ENCODE results near the gene RRP8. TPM values are rescaled to one million over a fixed set of nuclear protein-coding genes. Genes with fewer than 3 reads are reported as not detected.

RRP8 gene
- total RNA-seq, 8 experiments from 2014 or later, result 13.9 to 21.7 (median 17.2) TPM

DNA sequence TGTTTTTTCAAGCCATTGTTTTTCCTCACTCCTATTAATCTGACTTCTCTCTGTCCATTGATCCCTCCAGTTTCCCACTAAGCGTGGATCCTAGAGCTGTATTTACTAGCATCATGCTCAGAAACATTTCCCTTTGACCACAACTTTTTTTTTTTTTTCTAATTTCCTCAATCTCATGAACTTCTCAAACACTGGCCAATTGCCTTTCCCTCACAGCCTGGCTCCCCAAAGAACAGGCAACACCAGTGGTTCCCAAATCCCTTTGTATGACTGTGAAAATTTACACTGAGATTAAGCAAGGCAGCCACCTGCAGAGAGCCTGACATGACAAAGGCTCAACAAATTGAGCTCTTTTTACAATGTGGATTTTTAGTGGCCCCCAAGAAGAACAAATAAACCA lies 17.2 kb upstream of the RRP8 start:
- 23 to 100% (median 95%) methylated on average over 1 of the region's 1 CpG; no CpG with 5 or more reads in 1 of the 10 experiments for WGBS, 10 experiments
- Histone ChIP-seq H3K4me1 (replicated peaks in 1 of 2) (peaks cover 9 to 10% of the 10 kb centered on the region in 2 donors), H3K4me3 (no peak overlapping the region), H3K27ac (no peak overlapping the region)
- in situ Hi-C loops (cut with MboI; ENCODE audit: low pct_unique_long_range_greater_than_20kb in 2 of 9, low sequenced_read_pairs in 9 of 9, unreplicated experiment in 9 of 9), result loop anchor here in 2 of 9 experiments (25.0 kb wide), 1 partner anchor 233 kb away; the partner anchor contains the start of gene SMPD1 (in 2 of the 2)
- ATAC-seq (replicated peaks in 6 of 8), result no peak

DNA sequence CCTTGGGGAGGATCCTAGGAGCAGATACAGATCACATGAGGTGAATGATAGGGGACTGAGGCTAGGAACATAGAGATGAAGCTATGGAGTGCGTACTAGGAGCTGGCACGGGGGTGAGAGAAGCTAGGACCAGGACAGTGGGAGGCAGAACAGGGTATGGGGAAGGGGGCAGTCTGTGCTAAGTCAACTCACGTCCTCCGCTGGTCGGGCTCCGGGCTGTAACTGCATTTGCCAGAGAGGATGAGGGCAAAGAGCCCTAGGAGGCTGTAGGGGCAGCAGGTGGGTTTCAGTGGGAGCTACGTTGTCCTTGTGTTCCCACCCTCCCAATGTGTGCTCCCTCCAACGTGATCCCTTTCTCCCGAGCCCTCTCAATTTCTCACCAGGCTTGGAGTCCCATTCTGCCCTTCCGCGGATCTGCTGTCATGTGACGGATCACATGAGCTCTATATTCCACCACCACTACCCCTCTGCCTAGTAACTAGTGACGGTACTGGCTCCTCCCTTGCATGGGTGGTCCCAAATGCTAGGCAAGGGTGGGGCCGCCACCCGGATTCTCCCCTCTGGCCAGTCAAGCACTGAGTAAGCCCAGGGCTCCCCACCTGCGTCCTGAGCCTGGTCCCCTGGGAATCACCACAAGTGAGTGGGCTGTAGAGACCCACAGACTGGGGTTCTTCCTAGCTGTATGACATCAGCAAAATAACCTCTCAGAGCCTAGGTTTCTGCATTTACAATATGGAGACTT lies 15.8 kb upstream of the RRP8 start, which contains the start of gene TPP1:
TPP1 (minus strand) TSS at position 419 of the 742 bp plus-strand sequence; CDS start at position 397, 22 bp downstream.
- H3K4me3 ChIP-seq, result peak within 1 kb of the TSS; percentile 58 to 82 (median 65)
- in situ Hi-C loops (cut with MboI; ENCODE audit: low pct_unique_long_range_greater_than_20kb in 2 of 9, low sequenced_read_pairs in 9 of 9, unreplicated experiment in 9 of 9), result loop anchor here in 2 of 9 experiments (25.0 kb wide), 1 partner anchor 232 kb away; the partner anchor contains the start of gene SMPD1 (in 2 of the 2)
- peak; percentile 84 to 97 (median 96) for ATAC-seq (replicated peaks in 6 of 8)
- H3K27ac ChIP-seq, result peak within 1 kb of the TSS in 1 of 2 donors; percentile 73
- 0% methylated on average over 1 to 8 of the region's 16 CpGs; no CpG with 5 or more reads in 2 of the 10 experiments for WGBS, 10 experiments
- H3K4me1 ChIP-seq (replicated peaks in 1 of 2), result peaks cover 9 to 10% of the 10 kb centered on the region in 2 donors

DNA sequence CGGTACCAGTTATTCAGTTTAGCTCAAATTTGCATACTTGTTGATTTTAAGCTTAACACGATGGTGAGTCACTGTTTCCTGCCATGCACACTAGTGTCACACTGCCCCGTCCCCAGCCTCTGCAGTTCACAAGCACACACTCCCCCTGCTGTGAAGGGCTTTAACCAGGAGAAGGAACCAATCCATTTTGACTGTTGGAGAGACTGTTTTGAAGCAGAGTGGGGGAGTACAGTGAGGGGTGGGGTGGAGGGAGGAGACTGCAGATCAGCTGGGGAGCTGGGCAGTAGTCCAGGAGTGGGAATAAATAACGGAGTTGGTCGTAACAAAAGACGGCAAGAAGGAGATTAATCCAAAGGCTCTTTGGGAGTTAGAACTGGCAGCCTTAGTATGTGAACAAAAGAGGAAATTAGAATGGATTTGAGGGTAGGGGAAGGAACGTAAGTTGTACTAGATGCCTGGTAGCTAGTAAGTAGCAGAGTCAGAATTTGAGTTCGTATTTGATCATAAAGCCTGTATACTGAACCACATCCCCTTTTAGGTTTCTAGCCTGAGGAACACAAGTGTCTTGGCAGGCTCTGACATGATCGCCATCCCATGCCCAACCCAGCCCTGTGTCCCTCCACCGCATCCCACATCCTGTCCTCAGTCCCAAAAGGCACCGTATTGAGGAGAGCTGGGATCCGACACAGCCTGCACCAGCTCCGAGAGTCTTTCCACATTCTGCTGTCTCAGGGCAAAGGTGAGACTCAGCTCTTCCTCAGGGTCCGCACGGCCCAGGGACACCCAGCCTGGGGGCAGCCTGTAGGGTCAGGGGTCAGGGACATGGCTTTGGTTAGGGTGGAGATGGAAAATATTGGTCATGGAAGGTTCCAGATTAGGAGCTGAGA lies 14.9 kb upstream of the RRP8 start:
- 0 to 71% (median 44%) methylated on average over 1 to 7 of the region's 15 CpGs for WGBS, 10 experiments
- Histone ChIP-seq H3K27ac (no peak overlapping the region), H3K4me3 (peak overlapping the region; percentile 58 to 82 (median 65)), H3K4me1 (replicated peaks in 1 of 2) (peaks cover 10% of the 10 kb centered on the region in 2 donors)
- in situ Hi-C loops (cut with MboI; ENCODE audit: low pct_unique_long_range_greater_than_20kb in 2 of 9, low sequenced_read_pairs in 9 of 9, unreplicated experiment in 9 of 9), result loop anchor here in 2 of 9 experiments (25.0 kb wide), 1 partner anchor 231 kb away; the partner anchor contains the start of gene SMPD1 (in 2 of the 2)
- ATAC-seq (replicated peaks in 6 of 8), result peak; percentile 8 to 74 (median 30)

DNA sequence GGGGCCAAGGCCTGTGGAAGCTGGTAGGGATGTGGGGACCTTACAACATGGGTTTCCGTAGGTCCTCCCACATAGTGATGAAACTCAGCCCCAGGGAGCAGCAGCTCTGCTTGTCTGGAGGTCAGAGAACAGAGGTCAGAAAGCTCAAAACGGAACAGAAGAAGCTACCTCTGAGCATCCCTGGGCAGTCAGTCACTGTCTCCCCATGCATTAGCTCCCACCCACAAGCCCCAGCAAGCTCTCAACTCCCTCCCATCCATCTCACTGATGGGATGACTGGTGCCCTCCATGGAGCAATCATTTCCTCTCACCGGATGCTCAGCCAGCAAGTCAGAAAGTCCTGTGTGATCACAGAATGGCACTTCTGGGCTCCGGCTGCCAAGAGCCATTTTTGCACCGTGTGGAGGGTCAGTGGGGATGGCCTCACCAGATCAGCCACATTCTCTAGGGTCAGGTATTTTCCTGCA lies 13.9 kb upstream of the RRP8 start:
- peaks cover 15% of the 10 kb centered on the region in 2 donors for H3K4me1 ChIP-seq (replicated peaks in 1 of 2)
- in situ Hi-C loops (cut with MboI; ENCODE audit: low pct_unique_long_range_greater_than_20kb in 2 of 9, low sequenced_read_pairs in 9 of 9, unreplicated experiment in 9 of 9), result loop anchor here in 2 of 9 experiments (25.0 kb wide), 1 partner anchor 230 kb away; the partner anchor contains the start of gene SMPD1 (in 2 of the 2)
- no peak overlapping the region for H3K27ac ChIP-seq
- no peak for ATAC-seq (replicated peaks in 6 of 8)
- no peak overlapping the region for H3K4me3 ChIP-seq
- 50 to 100% (median 77%) methylated on average over 1 to 3 of the region's 5 CpGs; no CpG with 5 or more reads in 6 of the 10 experiments for WGBS, 10 experiments

DNA sequence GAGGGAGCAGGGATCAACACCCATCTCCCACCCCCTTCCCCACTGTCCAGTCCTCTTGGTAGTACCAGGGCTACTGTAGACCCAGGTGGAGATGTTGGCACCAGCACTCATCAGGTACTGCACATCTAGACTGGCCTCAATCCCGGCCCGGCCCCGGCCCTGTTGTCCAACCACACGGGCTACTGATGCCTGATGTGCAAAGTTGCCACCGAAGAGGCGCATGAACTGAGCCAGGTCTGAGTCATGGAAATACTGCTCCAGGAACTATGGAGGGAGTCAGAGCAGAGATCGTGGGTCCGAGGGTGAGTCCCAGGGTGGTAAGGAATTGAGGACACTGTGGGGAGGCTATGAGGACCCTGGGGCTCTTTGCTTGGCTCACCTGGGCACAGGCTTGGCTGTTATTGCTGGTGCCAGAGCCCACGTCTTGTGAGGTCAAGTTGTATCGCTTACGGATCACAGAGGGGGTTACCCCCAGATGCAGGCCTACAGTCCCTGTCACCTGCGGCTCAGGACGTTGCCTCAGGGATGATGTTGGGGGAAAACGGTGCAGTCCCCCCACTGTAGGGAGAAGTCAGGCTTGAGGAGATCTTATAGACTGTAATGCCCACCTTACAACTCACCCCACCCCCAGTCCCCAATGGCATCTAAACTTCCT lies 13.3 kb upstream of the RRP8 start:
- no peak overlapping the region for H3K4me3 ChIP-seq
- ATAC-seq (replicated peaks in 6 of 8), result no peak
- WGBS, 10 experiments, result 35 to 100% (median 93%) methylated on average over 2 to 3 of the region's 14 CpGs; no CpG with 5 or more reads in 7 of the 10 experiments
- peaks cover 15% of the 10 kb centered on the region in 2 donors for H3K4me1 ChIP-seq (replicated peaks in 1 of 2)
- in situ Hi-C loops (cut with MboI; ENCODE audit: low pct_unique_long_range_greater_than_20kb in 2 of 9, low sequenced_read_pairs in 9 of 9, unreplicated experiment in 9 of 9), result loop anchor here in 2 of 9 experiments (25.0 kb wide), 1 partner anchor 229 kb away; the partner anchor contains the start of gene SMPD1 (in 2 of the 2)
- no peak overlapping the region for H3K27ac ChIP-seq

DNA sequence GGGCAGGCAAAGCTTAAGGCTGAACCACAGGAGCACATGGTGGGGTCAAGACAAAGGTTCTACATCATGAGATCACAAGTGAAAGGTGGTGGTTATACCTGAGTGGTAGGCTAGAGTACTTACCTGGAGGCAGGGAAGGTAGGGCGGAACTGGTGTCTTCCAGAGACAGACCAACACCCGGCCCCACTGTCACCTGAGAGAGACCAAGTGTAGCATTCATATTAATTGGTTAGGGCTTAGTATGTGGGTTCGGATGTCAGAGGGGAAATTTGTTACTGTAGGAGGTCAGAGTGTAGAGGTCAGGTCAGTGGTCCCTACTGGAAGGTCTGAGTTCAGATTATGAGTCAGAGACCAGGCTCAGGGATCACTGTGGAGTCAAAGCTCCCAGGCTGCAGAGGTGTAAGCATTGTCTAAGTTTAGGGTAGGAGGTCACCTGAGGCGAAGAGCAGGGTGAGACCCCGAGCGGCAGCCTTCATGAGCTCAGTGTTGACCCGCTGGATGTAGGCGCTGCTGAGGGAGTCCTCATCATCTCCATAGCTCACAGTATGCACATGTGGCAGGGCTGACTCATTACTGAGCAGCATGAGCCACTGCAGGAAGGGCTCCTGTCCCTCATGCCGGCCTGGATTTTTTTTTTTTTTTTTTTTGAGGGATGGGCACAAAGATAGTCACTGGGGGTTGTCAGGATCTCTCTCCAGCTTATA lies 12.6 kb upstream of the RRP8 start:
- Histone ChIP-seq H3K4me3 (no peak overlapping the region), H3K27ac (no peak overlapping the region), H3K4me1 (replicated peaks in 1 of 2) (peaks cover 18 to 19% of the 10 kb centered on the region in 2 donors)
- 59 to 100% (median 89%) methylated on average over 1 to 6 of the region's 9 CpGs; no CpG with 5 or more reads in 2 of the 10 experiments for WGBS, 10 experiments
- ATAC-seq (replicated peaks in 6 of 8), result peak in 2 of 8 experiments; percentile 1 to 4
- in situ Hi-C loops (cut with MboI; ENCODE audit: low pct_unique_long_range_greater_than_20kb in 2 of 9, low sequenced_read_pairs in 9 of 9, unreplicated experiment in 9 of 9), result loop anchor here in 2 of 9 experiments (25.0 kb wide), 1 partner anchor 229 kb away; the partner anchor contains the start of gene SMPD1 (in 2 of the 2)

DNA sequence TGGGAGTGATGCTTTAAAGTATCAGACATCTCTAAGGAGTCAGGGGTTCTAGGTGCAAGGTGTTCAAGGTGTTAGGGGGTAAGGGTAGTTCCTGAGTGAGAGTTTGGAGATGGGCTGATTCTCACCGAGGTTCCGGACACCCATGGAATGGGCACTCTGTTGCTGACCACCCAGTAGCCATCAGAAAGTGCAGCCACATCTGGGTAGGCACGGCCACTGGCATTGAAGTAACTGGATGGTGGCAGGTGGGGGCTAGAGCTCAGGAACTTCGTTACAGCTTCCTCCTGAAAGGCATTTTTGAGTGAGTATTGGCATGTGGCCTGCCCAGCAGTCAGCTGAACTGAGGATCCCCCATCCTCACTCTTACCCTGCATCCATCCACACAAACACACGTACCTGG lies 11.6 kb upstream of the RRP8 start:
- WGBS, 10 experiments, result 80 to 100% (median 97%) methylated on average over 1 to 4 of the region's 5 CpGs; no CpG with 5 or more reads in 7 of the 10 experiments
- peaks cover 19 to 21% of the 10 kb centered on the region in 2 donors for H3K4me1 ChIP-seq (replicated peaks in 1 of 2)
- no peak overlapping the region for H3K27ac ChIP-seq
- ATAC-seq (replicated peaks in 6 of 8), result no peak
- H3K4me3 ChIP-seq, result no peak overlapping the region
- in situ Hi-C loops (cut with MboI; ENCODE audit: low pct_unique_long_range_greater_than_20kb in 2 of 9, low sequenced_read_pairs in 9 of 9, unreplicated experiment in 9 of 9), result loop anchor here in 2 of 9 experiments (25.0 kb wide), 1 partner anchor 228 kb away; the partner anchor contains the start of gene SMPD1 (in 2 of the 2)

DNA sequence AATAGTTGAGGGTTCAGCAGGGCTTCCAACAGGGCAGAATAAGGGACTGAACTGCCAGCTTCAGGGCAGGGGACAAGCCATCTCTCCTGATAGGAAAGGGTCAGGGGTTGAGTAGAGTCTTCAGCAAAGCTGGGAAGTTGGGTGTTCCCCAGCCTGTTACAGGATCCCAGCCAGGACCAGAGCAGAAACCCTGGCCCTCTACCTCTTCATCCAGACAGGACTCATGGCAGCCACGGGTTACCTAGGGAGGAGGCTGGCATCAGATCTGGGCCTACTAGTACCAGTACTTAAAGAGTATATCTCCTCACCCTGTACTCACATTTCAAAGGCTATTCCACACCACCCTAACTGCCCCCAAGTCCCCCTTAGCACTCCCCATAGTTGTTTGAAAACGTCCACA lies 11.0 kb upstream of the RRP8 start:
- ATAC-seq (replicated peaks in 6 of 8), result no peak
- no peak overlapping the region for H3K27ac ChIP-seq
- WGBS, 10 experiments, result 80 to 100% methylated on average over 1 of the region's 2 CpGs; no CpG with 5 or more reads in 8 of the 10 experiments
- in situ Hi-C loops (cut with MboI; ENCODE audit: low pct_unique_long_range_greater_than_20kb in 2 of 9, low sequenced_read_pairs in 9 of 9, unreplicated experiment in 9 of 9), result loop anchor here in 2 of 9 experiments (25.0 kb wide), 1 partner anchor 227 kb away; the partner anchor contains the start of gene SMPD1 (in 2 of the 2)
- peaks cover 15 to 18% of the 10 kb centered on the region in 2 donors for H3K4me1 ChIP-seq (replicated peaks in 1 of 2)
- H3K4me3 ChIP-seq, result no peak overlapping the region

DNA sequence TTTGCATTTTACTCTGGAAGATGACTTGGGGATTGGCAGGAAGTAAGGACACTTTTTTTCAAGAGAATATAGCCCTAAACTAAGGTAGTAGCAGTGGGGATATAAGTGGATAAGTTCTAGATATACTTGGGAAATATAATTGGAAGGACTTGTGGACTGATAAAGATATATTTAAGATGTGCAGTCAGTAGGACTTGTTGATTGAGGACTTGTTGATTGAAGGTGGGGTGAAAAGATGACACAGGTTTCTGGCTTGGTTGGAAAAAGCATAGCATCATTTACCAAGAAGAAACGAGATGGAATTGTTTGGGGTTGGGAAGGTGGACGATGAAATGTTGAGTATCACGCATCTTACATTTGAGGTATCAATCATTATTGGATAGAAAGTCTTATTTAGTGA lies 10.1 kb upstream of the RRP8 start:
- in situ Hi-C loops (cut with MboI; ENCODE audit: low pct_unique_long_range_greater_than_20kb in 2 of 9, low sequenced_read_pairs in 9 of 9, unreplicated experiment in 9 of 9), result loop anchor here in 2 of 9 experiments (25.0 kb wide), 1 partner anchor 226 kb away; the partner anchor contains the start of gene SMPD1 (in 2 of the 2)
- 81 to 100% (median 92%) methylated on average over 1 to 3 of the region's 3 CpGs for WGBS, 10 experiments
- ATAC-seq (replicated peaks in 6 of 8), result no peak
- Histone ChIP-seq H3K4me1 (replicated peaks in 1 of 2) (peaks cover 12 to 16% of the 10 kb centered on the region in 2 donors), H3K27ac (peak overlapping the region; percentile 97 to 98), H3K4me3 (peak overlapping the region in 2 of 5 donors; percentile 75 to 98)

DNA sequence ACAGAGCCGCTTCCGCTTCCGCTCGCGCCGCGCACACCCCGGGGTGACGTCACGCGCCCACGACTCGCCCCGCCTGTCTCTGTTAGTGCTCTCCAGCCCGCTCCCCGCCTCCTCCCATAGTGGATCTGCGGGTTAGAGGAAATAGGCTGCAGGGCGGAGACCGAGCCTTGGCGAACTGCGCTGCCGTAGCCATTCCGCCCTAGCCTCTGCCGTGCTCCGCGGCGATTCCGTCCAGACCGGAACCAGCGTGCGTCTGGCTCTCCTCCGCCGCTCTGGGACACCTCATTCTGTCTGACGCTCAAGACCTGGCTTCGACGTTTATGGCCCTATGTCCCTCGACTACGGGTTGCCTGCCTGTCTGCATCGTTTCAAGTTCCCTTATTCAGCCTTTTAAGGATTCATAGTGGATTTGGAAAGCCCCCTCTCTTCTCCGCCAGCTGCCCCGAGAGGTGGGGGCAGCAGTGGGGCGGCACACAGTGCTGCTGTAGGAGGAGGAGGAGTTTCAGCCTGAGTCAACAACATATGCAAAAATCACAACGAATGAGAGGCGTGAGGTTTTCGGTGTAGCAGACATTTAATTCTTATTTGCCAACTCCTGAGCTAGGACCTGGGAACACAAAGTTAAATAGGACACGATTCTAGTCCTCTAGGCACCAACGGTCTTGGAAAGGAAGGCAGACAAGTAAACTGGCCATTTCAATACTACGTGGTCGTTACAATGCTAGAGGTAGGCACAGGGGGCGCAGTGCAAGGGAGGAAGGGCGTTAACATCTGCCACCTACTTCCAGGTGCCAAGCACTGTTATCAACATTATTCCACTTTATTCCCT lies 9.0 kb upstream of the RRP8 start, which contains the start of gene TAF10:
TAF10 (minus strand) TSS at position 4 of the 829 bp plus-strand sequence. CDS start 27 bp downstream, outside the sequence.
- Histone ChIP-seq H3K27ac (peak within 1 kb of the TSS; percentile 97 to 98), H3K4me3 (peak within 1 kb of the TSS; percentile 67 to 99 (median 75)), H3K4me1 (replicated peaks in 1 of 2) (peaks cover 11 to 13% of the 10 kb centered on the region in 2 donors)
- 0 to 17% (median 0%) methylated on average over 1 to 10 of the region's 51 CpGs; no CpG with 5 or more reads in 3 of the 10 experiments for WGBS, 10 experiments
- ATAC-seq (replicated peaks in 6 of 8), result peak; percentile 84 to 92 (median 88)
- in situ Hi-C loops (cut with MboI; ENCODE audit: low pct_unique_long_range_greater_than_20kb in 2 of 9, low sequenced_read_pairs in 9 of 9, unreplicated experiment in 9 of 9), result loop anchor here in 2 of 9 experiments (25.0 kb wide), 1 partner anchor 225 kb away; the partner anchor contains the start of gene SMPD1 (in 2 of the 2)
